ENCODE data around the gene CAPG. TPM values are rescaled to one million over a fixed set of nuclear protein-coding genes. Genes with fewer than 3 reads are reported as not detected.

The CAPG gene
- total RNA-seq, 1 experiment from 2014 or later, result 123 TPM

- DNase-seq (ENCODE audit: low read depth), result no peak
Observed at GRCh38 chr2:85438201-85439024, 28.2 kb upstream of the CAPG start.

- peak; percentile 86 for DNase-seq (ENCODE audit: low read depth)
Observed at GRCh38 chr2:85437488-85438200, 27.5 kb upstream of the CAPG start.

DNA sequence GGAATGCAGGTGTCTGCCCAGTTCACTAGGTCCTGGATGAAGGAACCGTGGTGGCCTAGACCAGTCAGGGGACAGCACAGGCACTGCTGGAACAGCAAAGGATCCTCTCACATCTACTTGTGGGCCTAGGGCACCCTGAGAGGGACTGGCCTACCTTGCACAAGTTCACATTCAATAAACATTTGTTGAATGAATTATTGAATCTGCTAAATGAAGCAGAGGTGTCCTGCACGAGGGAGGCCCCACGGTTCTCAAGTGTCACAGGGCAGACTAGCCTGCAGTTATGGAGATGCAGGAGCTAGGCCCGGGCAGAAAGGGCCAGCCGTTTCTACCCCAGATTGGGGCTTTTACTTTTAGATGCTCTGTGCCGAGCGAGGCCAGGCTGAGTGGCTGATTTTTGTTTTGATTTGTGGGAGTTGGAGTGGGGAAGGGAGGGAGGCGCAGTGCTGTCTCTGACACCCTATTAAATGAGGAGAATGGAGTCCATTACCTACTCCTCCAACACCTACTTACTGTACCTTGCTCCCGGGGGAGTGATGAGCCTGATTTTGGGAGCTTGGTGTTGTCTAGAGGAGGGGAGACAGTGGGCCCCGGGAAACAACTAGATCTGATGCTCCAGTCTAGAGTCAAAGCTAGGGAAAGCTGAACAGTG lies 26.8 kb upstream of the CAPG start:
- no peak for DNase-seq (ENCODE audit: low read depth)

DNA sequence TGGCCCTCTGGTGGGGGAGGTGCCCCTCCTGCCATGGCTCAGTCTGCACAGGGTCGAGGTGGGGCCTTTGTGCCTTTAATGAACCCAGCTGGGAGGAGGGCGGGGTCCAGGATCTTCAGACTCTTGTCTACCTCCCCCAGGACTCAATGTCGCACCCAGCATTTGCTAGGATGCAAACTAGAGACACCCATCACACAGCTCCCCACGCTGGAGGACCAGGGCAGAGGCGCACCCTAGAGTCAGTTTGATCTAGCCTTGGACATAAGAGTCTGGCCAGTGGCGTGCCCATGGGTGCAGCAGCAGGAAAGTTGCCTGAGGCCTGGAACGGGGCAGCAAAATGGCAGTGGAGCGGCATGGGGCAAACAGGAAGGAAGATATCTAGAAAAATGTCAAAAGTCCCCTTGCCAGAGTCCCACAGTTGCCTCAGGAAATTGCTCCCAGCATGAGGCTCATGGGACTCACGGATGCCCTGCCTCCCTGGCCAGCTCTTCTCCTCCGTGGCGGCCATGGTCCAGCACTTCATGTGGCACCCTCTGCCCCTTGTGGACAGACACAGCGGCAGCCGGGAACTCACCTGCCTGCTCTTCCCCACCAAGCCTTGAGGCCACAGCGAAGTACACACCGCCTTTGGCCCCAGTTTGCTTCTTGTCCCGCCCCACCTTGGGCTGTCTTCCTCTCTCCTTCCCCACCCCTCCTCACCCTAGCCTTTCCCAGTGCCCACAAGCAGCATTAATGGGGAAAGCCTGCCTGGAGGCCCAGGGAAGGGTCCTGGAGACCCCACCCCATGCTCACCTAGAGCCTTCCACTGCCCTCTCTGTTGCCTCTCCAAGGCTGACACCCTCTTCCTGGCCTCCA lies 26.0 kb upstream of the CAPG start:
- DNase-seq (ENCODE audit: low read depth), result no peak

- DNase-seq (ENCODE audit: low read depth), result no peak
Observed at GRCh38 chr2:85435220-85435958, 25.2 kb upstream of the CAPG start.

DNA sequence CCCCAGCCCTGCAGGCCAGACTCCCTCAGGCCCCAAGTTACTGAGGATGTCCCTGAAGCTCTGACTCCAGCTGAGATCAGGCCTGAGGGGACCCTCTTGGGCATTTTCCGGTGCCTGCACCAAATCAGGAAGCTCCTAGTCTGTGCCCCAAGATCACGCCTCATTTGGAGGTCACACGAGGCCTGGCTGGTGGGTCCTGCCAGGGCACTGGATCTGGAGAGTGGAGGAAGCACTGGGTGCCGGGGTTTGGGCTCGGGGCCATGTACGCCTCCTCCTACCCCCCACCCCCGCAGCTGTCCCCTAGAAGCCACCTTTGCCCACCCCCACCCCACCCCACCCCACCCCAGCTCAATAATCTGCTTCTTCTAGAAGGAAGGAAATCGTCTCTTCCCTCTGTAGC lies 24.5 kb upstream of the CAPG start:
- DNase-seq (ENCODE audit: low read depth), result no peak

- peak; percentile 49 for DNase-seq (ENCODE audit: low read depth)
Observed at GRCh38 chr2:85433511-85434089, 23.4 kb upstream of the CAPG start.

GRCh38 chr2:85431570-85432205 lies 21.5 kb upstream of the CAPG start:
- no peak for DNase-seq (ENCODE audit: low read depth)

- DNase-seq (ENCODE audit: low read depth), result no peak
Observed at GRCh38 chr2:85430752-85431569, 20.8 kb upstream of the CAPG start.

DNA sequence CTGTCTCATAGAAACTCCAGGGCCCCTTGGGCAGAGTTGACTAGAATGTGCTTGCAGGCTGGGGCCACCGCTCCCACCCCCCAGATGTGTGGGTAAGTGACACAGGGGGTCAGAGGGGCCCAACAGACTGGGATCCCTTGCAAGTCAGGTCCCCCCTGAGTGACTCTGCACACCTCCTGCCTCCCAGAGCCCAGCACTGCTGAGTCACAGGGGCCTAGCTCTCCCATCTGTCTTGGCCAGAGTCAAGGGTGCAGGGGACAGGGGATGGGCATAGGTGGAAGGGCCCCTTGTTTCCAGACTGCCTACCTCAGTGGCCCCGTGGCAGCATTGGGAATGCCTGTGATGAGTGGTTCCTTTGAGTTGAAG lies 19.7 kb upstream of the CAPG start:
- no peak for DNase-seq (ENCODE audit: low read depth)

DNA sequence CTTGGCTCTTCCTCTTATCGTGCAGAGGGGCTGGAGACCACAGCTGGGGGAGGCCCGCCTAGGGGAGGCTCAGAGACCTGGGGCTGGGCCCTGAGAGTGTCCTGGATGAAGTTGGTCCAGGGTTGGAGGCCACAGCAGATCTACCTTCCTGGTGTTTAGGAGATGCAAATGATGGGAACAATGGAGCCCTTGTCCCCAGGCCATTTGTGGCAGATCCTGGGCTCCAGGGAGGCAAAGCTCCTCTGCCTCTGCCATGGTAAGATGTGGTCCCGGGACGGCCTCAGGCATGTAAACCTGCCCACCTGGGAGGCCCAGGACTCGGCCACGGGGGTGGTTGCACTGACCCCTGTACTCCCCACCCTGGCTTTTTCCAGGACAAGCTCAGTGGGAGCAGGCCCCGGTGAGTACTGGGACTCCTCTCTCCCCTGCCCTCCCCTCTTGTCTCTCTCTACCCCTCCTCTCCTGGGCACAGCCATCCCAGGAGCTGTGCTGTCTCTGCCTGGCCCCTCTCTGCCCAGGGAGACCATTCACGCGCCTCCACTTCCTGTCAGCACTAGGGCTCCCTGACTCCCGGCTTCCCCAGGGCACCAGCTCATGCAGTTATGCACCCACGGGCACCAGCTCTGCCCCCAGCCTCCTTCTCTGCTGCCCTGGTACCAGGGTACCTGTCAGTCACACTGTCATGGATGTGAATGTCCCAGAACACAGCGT lies 19.2 kb upstream of the CAPG start:
- DNase-seq (ENCODE audit: low read depth), result no peak

- no peak for DNase-seq (ENCODE audit: low read depth)
Observed at GRCh38 chr2:85428343-85428881, 18.2 kb upstream of the CAPG start.

GRCh38 chr2:85427300-85427835 lies 17.2 kb upstream of the CAPG start:
- DNase-seq (ENCODE audit: low read depth), result no peak

DNA sequence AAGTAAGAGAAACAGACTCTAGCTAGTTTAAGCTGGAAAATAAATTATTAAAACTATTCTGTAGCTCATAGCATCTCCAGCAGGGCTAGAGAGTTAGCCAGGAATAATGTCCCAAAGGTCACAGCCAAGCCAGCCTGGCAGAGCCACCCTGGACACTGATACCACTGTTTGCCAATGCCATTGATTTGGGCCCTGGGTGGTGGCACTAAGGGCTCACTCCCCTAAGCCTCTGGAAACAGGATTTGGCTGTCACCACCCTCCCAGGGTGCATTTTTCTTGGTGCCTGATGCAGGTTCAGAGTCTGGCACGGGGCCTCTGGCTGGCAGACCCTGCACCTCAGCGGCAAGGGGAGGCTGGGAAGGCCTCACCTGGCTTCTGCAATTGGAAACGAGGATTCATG lies 15.4 kb upstream of the CAPG start:
- no peak for DNase-seq (ENCODE audit: low read depth)

GRCh38 chr2:85423525-85423924 lies 13.4 kb upstream of the CAPG start:
- no peak for DNase-seq (ENCODE audit: low read depth)

GRCh38 chr2:85422072-85422457 lies 11.9 kb upstream of the CAPG start:
- no peak for DNase-seq (ENCODE audit: low read depth)

GRCh38 chr2:85421260-85422071 lies 11.3 kb upstream of the CAPG start:
- peak; percentile 50 for DNase-seq (ENCODE audit: low read depth)
